ENCODE data around the gene CDH23.

DNA sequence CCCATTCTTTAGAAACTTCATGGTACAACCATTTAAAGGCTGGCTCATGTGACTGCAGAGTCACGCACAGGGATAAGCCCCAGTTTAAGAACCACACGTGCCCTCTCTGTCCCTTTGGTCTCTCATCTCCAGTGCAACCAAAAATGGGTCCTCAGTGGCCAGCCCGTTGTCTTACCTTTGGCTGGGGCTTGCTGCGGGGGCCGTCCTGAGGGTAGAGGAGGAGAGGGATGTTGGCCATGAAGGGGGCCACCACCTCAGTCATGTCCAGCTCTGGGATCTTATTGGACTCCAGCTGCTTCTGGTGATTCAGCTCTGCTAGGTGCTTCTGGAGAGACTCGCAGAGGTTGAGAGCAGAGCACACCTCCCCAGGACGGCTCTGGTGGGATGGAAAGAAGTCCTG, 432.0 kb downstream of the CDH23 start:
- TF ChIP-seq POLR2AphosphoS5 (IDR thresholded peaks at IDR 0.05; ENCODE audit: low read depth, low read length) (no peak), CBX5 (IDR thresholded peaks at IDR 0.05; ENCODE audit: low read depth, low read length) (no peak), RFX5 (IDR thresholded peaks at IDR 0.05; ENCODE audit: borderline replicate concordance, low read depth, low read length) (no peak)
